ENCODE data around the gene BCAS3.

DNA sequence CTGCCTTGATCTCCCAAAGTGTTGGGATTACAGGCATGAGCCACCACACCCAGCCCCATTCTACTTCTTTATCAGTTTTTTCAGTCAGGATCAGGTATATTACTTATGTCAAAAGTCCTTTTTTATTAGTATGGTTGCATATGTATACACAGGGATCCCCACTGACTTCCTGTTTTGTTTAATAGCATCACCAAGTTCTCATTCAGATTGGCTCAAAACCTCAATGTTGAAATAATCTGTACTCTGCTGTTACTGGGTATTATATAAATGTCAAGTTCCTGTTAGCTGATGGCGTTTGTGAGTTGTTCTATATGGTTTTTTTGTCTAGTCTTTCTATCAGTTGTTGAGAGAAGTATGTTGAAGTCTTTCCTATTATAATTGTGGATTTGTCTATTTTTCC lies 168.5 kb downstream of the BCAS3 start:
- TF ChIP-seq, protein P1, sequence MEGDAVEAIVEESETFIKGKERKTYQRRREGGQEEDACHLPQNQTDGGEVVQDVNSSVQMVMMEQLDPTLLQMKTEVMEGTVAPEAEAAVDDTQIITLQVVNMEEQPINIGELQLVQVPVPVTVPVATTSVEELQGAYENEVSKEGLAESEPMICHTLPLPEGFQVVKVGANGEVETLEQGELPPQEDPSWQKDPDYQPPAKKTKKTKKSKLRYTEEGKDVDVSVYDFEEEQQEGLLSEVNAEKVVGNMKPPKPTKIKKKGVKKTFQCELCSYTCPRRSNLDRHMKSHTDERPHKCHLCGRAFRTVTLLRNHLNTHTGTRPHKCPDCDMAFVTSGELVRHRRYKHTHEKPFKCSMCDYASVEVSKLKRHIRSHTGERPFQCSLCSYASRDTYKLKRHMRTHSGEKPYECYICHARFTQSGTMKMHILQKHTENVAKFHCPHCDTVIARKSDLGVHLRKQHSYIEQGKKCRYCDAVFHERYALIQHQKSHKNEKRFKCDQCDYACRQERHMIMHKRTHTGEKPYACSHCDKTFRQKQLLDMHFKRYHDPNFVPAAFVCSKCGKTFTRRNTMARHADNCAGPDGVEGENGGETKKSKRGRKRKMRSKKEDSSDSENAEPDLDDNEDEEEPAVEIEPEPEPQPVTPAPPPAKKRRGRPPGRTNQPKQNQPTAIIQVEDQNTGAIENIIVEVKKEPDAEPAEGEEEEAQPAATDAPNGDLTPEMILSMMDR (IDR thresholded peaks at IDR 0.05; ENCODE audit: insufficient read depth, low read depth, low read length) = no peak
- no peak for TF ChIP-seq EZH2 (IDR thresholded peaks at IDR 0.05; ENCODE audit: insufficient read depth, low read length)
